ENCODE results near the gene CDK2AP2.
"Not testable (repeated sequence)": the region's sequence is repeated elsewhere in the genome, so short reads cannot be mapped to it uniquely, and the experiment has no call there.

Gene CDK2AP2

DNA sequence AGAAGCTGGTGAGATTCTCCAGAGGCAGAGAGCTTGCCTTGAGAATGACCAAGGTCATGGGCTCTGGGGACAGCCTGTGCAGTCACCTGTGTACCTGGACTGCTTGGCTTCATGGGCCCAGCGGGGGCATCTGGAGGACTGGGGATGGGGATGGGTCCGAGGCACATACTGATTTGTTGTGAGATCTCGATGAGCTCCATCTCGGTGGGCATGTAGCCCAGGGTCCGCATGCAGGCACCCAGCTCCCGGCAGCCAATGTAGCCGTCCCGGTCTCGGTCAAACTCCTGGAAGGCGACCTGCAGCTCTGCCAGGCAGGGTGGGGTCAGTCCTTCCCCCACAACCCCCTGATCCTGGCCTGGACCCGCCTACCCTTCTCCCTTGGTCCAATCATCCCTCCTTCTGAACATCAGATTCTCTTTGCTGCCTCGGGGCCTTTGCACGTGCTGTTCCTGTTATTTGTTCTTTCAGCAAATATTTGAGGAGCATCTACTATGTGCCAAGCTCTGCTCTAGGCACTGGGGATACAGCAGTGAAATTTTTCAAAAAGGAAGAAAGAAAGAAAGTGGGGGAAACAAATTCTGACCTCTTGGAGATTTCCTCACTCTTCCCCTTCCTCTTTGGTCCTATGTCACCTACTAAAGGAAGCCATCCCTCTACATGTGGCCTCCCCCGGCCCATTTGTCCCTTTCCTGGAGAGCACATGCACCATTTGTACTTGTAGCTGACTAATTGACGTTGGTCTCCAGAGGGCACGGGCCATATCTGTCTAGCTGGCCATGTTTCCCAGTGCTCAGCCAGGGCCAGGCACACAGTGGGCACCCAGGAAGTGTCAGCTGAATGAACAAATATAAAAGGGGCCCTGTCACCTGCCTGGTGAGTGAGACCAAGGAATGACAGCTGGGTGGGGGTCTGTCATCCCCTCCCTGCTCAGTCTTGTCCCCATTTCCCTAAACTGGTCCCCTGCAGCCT is 13.2 kb upstream of the CDK2AP2 start:
- no peaks in the 10 kb centered on the region for H3K4me1 ChIP-seq
- H3K4me3 ChIP-seq = no peak overlapping the region
- H3K27me3 ChIP-seq = no peaks in the 10 kb centered on the region
- H3K36me3 ChIP-seq = no peaks in the 10 kb centered on the region
- H3K27ac ChIP-seq = no peak overlapping the region
- H3K4me2 ChIP-seq = no peak overlapping the region
- H3K9me3 ChIP-seq (replicated peaks in 1 of 11) = no peaks in the 10 kb centered on the region
- H4K20me1 ChIP-seq = no peaks in the 10 kb centered on the region
- TF ChIP-seq Cebpa-rat (IDR thresholded peaks at IDR 0.05) = no peak
- H3K9ac ChIP-seq = no peak overlapping the region

DNA sequence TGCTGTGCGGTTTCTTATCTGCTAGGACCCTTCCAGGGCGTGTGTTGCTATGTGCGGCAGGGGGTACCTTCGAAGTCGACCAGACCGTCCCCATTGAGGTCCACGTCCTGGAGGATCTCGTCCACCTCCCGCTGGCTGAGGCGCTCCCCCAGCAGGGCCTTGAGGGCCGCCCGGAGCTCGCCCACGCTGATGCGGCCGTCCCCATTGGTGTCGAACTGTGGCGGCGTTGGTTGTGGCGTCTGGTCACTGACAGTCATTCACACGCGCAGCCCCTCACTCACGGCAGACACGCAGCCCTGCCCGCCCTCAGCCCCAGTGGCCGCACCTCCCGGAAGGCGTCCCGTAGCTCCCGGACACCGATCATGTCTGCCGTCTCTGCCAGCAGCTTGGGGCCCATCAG is 11.8 kb upstream of the CDK2AP2 start:
- Histone ChIP-seq H3K4me3 (no peak overlapping the region), H3K27me3 (no peaks in the 10 kb centered on the region), H3K9me3 (replicated peaks in 1 of 11) (no peaks in the 10 kb centered on the region), H3K4me2 (no peak overlapping the region), H3K4me1 (no peaks in the 10 kb centered on the region), H3K27ac (no peak overlapping the region), H3K9ac (no peak overlapping the region), H4K20me1 (no peaks in the 10 kb centered on the region), H3K36me3 (no peaks in the 10 kb centered on the region)
- no peak for TF ChIP-seq Cebpa-rat (IDR thresholded peaks at IDR 0.05)

DNA sequence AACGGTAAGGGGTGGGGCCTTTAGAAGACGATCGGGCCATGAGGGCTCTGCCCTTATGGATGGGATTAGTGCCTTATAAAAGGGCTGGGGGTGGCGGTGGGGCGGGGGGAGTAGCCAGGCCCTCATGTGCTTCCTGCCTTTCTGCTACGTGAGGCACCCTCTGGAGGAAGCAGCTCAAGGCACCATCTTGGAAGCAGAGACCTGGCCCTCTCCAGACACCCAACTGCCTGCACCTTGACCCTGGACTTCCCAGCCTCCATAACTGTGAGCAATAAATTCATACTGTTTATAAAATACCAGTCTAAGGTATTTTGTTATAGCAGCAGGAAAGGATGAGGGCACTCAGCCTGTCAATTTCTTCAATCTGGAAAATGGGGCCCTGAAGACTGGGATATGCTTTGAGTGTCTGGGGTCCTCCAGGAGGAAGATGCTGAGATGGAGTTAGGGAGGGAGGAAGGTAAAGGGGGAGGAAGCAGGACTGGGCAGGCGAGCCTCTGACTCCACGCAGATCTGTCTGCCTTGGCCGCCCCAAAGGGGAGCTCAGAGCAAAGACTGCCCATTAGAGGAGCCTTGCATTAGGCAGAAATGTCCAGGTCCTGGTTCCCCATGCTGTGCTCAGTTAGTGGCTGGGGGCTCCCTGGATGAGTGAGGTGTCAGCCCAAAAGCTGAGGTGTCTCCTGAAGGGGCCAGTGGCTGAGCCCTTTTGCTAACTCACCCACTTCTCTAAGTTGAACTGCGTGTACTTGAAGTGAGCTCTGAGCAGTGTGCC is 10.0 kb upstream of the CDK2AP2 start:
- Histone ChIP-seq H3K4me1 (no peaks in the 10 kb centered on the region), H3K9me3 (replicated peaks in 1 of 11) (no peaks in the 10 kb centered on the region), H3K36me3 (no peaks in the 10 kb centered on the region), H4K20me1 (no peaks in the 10 kb centered on the region), H3K27ac (no peak overlapping the region), H3K27me3 (no peaks in the 10 kb centered on the region), H3K4me3 (no peak overlapping the region), H3K4me2 (no peak overlapping the region), H3K9ac (no peak overlapping the region)
- TF ChIP-seq Cebpa-rat (IDR thresholded peaks at IDR 0.05) = no peak

DNA sequence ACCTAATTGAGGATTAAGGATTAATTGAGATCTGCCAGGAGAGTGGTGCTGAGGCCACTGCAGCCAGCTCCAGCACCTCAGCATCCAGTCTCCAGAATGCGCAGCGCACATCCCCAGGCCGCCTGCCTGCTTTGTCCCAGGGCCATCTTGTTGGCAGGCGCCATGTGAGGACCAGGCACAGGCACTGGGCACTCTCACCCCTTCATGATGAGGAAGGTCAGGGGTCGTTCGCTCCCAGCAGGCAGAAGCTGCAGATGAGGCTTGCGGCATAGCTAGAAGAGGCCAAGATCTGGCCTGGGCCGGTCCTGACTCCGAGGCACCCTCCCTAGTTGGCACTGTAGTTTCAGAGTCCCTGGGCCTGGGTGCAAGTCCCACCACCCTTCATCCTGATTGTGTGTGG is 8.8 kb upstream of the CDK2AP2 start:
- no peaks in the 10 kb centered on the region for H4K20me1 ChIP-seq
- TF ChIP-seq Cebpa-rat (IDR thresholded peaks at IDR 0.05) = no peak
- H3K4me2 ChIP-seq = no peak overlapping the region
- H3K27me3 ChIP-seq = no peaks in the 10 kb centered on the region
- no peaks in the 10 kb centered on the region for H3K36me3 ChIP-seq
- no peak overlapping the region for H3K9ac ChIP-seq
- no peak overlapping the region for H3K4me3 ChIP-seq
- H3K27ac ChIP-seq = no peak overlapping the region
- H3K4me1 ChIP-seq = no peaks in the 10 kb centered on the region
- H3K9me3 ChIP-seq (replicated peaks in 1 of 11) = no peaks in the 10 kb centered on the region

- Histone ChIP-seq H3K9me3 (replicated peaks in 1 of 11) (no peaks in the 10 kb centered on the region), H3K4me2 (no peak overlapping the region), H3K4me1 (peaks cover under 1 to 3% (median 2%) of the 10 kb centered on the region in 10 experiments; a peak in 19 of 20 replicates), H3K27ac (no peak overlapping the region), H3K27me3 (no peaks in the 10 kb centered on the region), H3K9ac (no peak overlapping the region), H3K4me3 (no peak overlapping the region), H4K20me1 (no peaks in the 10 kb centered on the region), H3K36me3 (no peaks in the 10 kb centered on the region)
- TF ChIP-seq Cebpa-rat (IDR thresholded peaks at IDR 0.05) = no peak
Measured at GRCh38 chr11:67514116-67514515, 6.2 kb upstream of the CDK2AP2 start.

DNA sequence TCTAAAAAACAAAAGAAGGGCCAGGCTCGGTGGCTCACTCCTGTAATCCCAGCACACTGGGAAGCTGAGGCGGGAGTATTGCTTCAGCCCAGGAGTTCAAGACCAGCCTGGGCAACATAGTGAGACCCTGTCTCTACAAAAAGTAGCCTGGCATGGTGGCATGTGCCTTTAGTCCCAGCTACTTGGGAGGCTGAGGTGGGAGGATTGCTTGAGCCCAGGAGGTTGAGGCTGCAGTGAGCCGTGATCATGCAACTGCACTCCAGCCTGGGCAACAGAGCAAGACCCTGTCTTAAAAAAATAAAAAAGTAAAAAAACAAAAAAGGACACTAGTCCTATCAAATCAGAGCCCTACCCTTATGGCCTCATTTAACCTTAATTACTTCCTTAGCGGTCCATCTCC is 3.6 kb upstream of the CDK2AP2 start:
- H3K9ac ChIP-seq; H3K4me2 ChIP-seq; H3K9me3 ChIP-seq (replicated peaks in 1 of 11); H3K27ac ChIP-seq; H3K4me3 ChIP-seq; H3K36me3 ChIP-seq; H3K27me3 ChIP-seq: not testable (repeated sequence)
- Histone ChIP-seq H3K4me1 (peaks cover 15 to 20% (median 18%) of the 10 kb centered on the region in 10 experiments), H4K20me1 (peaks cover 0 to 13% (median 8%) of the 10 kb centered on the region in 11 experiments; a peak in 11 of 22 replicates)

DNA sequence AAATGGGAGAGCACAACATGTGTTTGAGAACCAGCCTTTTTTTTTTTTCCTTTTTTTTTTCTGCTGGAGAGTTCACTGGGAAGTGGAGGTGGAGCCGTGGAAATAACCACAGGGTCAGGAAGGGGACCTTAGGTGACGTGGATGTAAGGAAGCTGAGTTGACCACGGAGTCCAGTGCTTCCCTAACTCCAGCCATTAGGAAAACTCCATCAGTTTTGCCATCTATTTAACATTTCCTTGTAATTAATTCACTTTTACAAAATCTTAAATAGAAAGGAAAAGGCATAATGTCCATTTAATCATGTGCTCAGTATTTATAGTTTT is 2.0 kb upstream of the CDK2AP2 start:
- TF ChIP-seq Cebpa-rat (IDR thresholded peaks at IDR 0.05) = no peak
- no peaks in the 10 kb centered on the region for H3K27me3 ChIP-seq
- H3K4me1 ChIP-seq = peaks cover 27 to 34% (median 30%) of the 10 kb centered on the region in 10 experiments
- no peak overlapping the region for H3K4me2 ChIP-seq
- H3K27ac ChIP-seq = no peak overlapping the region
- H3K9ac ChIP-seq = 0 out of 22 replicates have a peak overlapping the region, but pooled peaks of 1 of the 11 experiments have one; percentile 3
- H3K9me3 ChIP-seq (replicated peaks in 1 of 11) = no peaks in the 10 kb centered on the region
- H3K4me3 ChIP-seq = no peak overlapping the region
- peaks cover 0 to 7% (median 0%) of the 10 kb centered on the region in 11 experiments; a peak in 2 of 22 replicates for H3K36me3 ChIP-seq
- peaks cover 0 to 22% (median 14%) of the 10 kb centered on the region in 11 experiments; a peak in 14 of 22 replicates for H4K20me1 ChIP-seq

DNA sequence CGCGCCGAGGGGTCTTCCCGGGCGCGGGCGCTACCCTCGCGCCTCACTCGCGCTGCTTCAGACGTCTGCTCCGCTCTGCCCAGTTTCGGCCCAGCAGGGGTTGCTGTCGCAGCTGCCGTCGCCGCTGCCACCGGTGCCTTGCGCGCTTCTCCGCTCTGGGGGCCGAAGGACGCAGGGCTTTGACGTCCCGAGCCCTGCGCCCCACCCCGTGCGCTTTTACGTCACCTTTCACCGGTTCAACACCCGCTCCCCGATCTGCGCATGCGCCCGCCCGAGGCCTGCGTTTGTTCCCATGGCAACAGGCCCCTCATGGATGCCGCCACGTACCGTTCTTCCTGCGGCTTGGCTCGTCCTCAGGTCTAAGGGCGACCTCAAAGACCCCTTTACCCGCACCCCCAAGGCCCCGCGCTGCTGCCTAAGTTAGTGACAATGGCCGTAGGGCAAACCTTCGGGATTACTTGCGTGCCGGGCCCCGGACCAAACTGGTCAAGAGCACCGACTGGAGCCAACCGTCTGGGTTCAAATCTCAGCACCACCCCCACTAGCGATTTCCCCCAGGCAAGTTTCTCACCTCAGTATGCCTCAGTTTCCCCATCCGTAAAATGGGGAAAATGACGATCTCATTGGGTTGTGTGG is 642 bp upstream of the CDK2AP2 start:
- H3K4me2 ChIP-seq = peak overlapping the region; percentile 76 to 98 (median 90)
- H3K4me3 ChIP-seq = peak overlapping the region; percentile 58 to 86 (median 72)
- peak overlapping the region; percentile 79 to 92 (median 86) for H3K9ac ChIP-seq
- H3K27me3 ChIP-seq = peaks cover 0 to 6% (median 4%) of the 10 kb centered on the region in 11 experiments; a peak in 8 of 22 replicates
- no peaks in the 10 kb centered on the region for H3K9me3 ChIP-seq (replicated peaks in 1 of 11)
- H3K4me1 ChIP-seq = peaks cover 31 to 43% (median 36%) of the 10 kb centered on the region in 10 experiments
- peak overlapping the region; percentile 66 to 92 (median 86) for H3K27ac ChIP-seq
- peaks cover 6 to 35% (median 24%) of the 10 kb centered on the region in 11 experiments; a peak in 21 of 22 replicates for H4K20me1 ChIP-seq
- TF ChIP-seq Cebpa-rat (IDR thresholded peaks at IDR 0.05) = no peak
- H3K36me3 ChIP-seq = peaks cover 0 to 7% (median 0%) of the 10 kb centered on the region in 11 experiments; a peak in 2 of 22 replicates
